K562 (cell line): Measurements from ENCODE around the gene CELF4. TPM values are rescaled to one million over a fixed set of nuclear protein-coding genes. Genes with fewer than 3 reads are reported as not detected.

ENCODE experiments used
- BRCA1 ChIP-seq, 2 experiments: fragments of 450-650 bp in 1 of 2; sonication (generic) in 1 of 2; formaldehyde crosslinking in 1 of 2; IDR thresholded peaks; 2 replicates each; pipeline versions ENCODE4 v1.5.0 to v1.6.1; 2017 to 2020; ENCODE audit warnings: mild to moderate bottlenecking in 1 of 2, missing genetic modification reagents in 1 of 2
- IRF9 ChIP-seq: fragments of 450-650 bp; IDR thresholded peaks from 2 replicates; pipeline ENCODE4 v1.6.1; 2016; ENCODE audit warnings: missing biosample characterization, missing genetic modification characterization
- JUNB ChIP-seq: fragments of 450-650 bp; formaldehyde crosslinking; conservative IDR thresholded peaks from 2 replicates; pipeline ENCODE4 v1.4.0; 2020; ENCODE audit warnings: mild to moderate bottlenecking
- PCBP1 ChIP-seq: fragments of 200-400 bp; formaldehyde crosslinking; IDR thresholded peaks from 2 replicates; pipeline ENCODE4 v1.6.1; 2018; ENCODE audit warnings: mild to moderate bottlenecking, low read depth, low read length; ENCODE audit not compliant: poor library complexity, severe bottlenecking
- TGIF2 ChIP-seq: sonication (generic); formaldehyde crosslinking; IDR thresholded peaks from 2 replicates; pipeline ENCODE4 v1.8.1; 2022; ENCODE audit warnings: mild to moderate bottlenecking, missing genetic modification reagents, moderate library complexity
- TRIM24 ChIP-seq, 2 experiments: fragments of 450-650 bp; IDR thresholded peaks; 2 replicates each; pipeline ENCODE4 v1.6.1; 2016
- ZBTB7A ChIP-seq: IDR thresholded peaks from 2 replicates; pipeline ENCODE4 v1.6.1; 2011; ENCODE audit warnings: low read depth, mild to moderate bottlenecking, low read length, moderate library complexity, borderline replicate concordance; ENCODE audit not compliant: control insufficient read depth
- ZFP30 ChIP-seq: fragments of 250-450 bp; sonication (Bioruptor Pico); IDR thresholded peaks from 2 replicates; pipeline ENCODE4 v1.8.0; 2022; ENCODE audit warnings: moderate library complexity, mild to moderate bottlenecking, inconsistent platforms, borderline replicate concordance
- ZNF324 ChIP-seq: fragments of 250-450 bp; sonication (Bioruptor Pico); IDR thresholded peaks from 2 replicates; pipeline ENCODE4 v1.4.0; 2020; ENCODE audit warnings: mild to moderate bottlenecking
- ZSCAN29 ChIP-seq: fragments of 450-650 bp; IDR thresholded peaks from 2 replicates; pipeline ENCODE4 v1.6.1; 2017
- polyA plus RNA-seq, 8 experiments: library from polyadenylated mRNA; depleted of rRNA in 4 of 8; stranded (reverse) in 5 of 8; unstranded in 3 of 8; fragments of >200 nt; fragmentation: Nextera tagmentation in 2 of 8; fragmentation: Illumina TruSeq in 1 of 8; extraction: Ambion mirVana in 2 of 8; extraction: Trizol in 1 of 8; gene quantifications; 2 replicates each; pipeline versions ENCODE4 v1.2.1 to v1.2.3, GENCODE V29; 2011 to 2014; ENCODE audit warnings: inconsistent platforms in 1 of 8, missing spikeins in 1 of 8
- total RNA-seq, 7 experiments: library from RNA; depleted of rRNA in 6 of 7; stranded (reverse); fragments of >200 nt in 6 of 7; fragmentation: Illumina TruSeq in 2 of 7; extraction: Trizol in 2 of 7; gene quantifications; 2 replicates each; pipeline versions ENCODE4 v1.2.1 to v1.2.3, GENCODE V29; 2011 to 2021; ENCODE audit warnings: low replicate concordance in 1 of 7
- TF ChIP-seq, protein P1 (sequence below), 2 experiments: IDR thresholded peaks; 2 replicates each; pipeline ENCODE4 v1.6.1; 2012; ENCODE audit warnings: improper control_type of control experiment in 2 of 2, low read depth in 2 of 2, low read length in 2 of 2, borderline replicate concordance in 1 of 2
- TF ChIP-seq, protein P2 (sequence below): fragments of 200-800 bp; sonication (Bioruptor generic); IDR thresholded peaks from 2 replicates; pipeline ENCODE4 v1.6.1; 2017; ENCODE audit warnings: missing genetic modification characterization, missing compliant biosample characterization

CELF4 gene
- total and polyA plus RNA-seq, 9 of the 15 experiments (the other 6 are each of a cell fraction or from before 2014, with no cell fraction given) = 0.04 to 0.24 (median 0.07) TPM; not detected in 3

DNA sequence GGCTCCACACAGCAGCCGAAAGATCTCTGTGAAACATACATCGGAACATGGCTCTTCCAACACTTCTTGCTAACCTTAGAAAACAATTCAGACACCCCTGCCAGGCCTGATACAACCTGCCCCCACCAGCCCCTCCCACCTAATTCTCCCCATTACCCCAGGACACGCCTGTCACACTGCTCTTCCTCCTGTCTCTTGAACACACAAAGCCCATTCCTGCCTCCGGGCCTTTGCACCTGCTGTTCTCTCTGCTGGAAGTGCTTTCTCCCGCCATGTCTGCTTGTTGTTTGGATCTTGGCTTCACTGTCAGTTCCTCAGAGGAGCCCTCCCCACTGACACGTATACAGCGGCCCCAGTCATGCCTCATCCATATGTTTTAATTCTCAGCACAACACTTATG lies 24.1 kb downstream of the CELF4 start (continued):
- TF ChIP-seq, protein P1, sequence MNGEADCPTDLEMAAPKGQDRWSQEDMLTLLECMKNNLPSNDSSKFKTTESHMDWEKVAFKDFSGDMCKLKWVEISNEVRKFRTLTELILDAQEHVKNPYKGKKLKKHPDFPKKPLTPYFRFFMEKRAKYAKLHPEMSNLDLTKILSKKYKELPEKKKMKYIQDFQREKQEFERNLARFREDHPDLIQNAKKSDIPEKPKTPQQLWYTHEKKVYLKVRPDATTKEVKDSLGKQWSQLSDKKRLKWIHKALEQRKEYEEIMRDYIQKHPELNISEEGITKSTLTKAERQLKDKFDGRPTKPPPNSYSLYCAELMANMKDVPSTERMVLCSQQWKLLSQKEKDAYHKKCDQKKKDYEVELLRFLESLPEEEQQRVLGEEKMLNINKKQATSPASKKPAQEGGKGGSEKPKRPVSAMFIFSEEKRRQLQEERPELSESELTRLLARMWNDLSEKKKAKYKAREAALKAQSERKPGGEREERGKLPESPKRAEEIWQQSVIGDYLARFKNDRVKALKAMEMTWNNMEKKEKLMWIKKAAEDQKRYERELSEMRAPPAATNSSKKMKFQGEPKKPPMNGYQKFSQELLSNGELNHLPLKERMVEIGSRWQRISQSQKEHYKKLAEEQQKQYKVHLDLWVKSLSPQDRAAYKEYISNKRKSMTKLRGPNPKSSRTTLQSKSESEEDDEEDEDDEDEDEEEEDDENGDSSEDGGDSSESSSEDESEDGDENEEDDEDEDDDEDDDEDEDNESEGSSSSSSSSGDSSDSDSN (IDR thresholded peaks at IDR 0.05; ENCODE audit: borderline replicate concordance in 1 of 2, low read depth in 2 of 2, low read length in 2 of 2) = no peak
- TF ChIP-seq ZFP30 (CRISPR knock-in tag) (no peak), BRCA1 (IDR thresholded peaks at IDR 0.05) (no peak), BRCA1 (CRISPR knock-in tag; IDR thresholded peaks at IDR 0.05) (no peak), ZNF324 (no peak), TGIF2 (CRISPR knock-in tag) (no peak), ZSCAN29 (no peak), PCBP1 (no peak), IRF9 (tag) (no peak), ZBTB7A (no peak), TRIM24 (IDR thresholded peaks at IDR 0.05) (no peak), JUNB (CRISPR knock-in tag) (no peak)
- TF ChIP-seq, protein P2, sequence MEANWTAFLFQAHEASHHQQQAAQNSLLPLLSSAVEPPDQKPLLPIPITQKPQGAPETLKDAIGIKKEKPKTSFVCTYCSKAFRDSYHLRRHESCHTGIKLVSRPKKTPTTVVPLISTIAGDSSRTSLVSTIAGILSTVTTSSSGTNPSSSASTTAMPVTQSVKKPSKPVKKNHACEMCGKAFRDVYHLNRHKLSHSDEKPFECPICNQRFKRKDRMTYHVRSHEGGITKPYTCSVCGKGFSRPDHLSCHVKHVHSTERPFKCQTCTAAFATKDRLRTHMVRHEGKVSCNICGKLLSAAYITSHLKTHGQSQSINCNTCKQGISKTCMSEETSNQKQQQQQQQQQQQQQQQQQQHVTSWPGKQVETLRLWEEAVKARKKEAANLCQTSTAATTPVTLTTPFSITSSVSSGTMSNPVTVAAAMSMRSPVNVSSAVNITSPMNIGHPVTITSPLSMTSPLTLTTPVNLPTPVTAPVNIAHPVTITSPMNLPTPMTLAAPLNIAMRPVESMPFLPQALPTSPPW (CRISPR knock-in tag) = no peak
